WI38 (cell line): ENCODE results near the gene VGF.

Experiments used
- H3K4me3 ChIP-seq: 2 replicates; pipeline ENCODE4 v1.5.1; 2011; ENCODE audit warnings: low read depth, mild to moderate bottlenecking, control low read depth, low read length
- TF ChIP-seq, protein P1 (sequence below): IDR thresholded peaks from 2 replicates; pipeline ENCODE4 v1.5.1; 2012; ENCODE audit warnings: low read depth, mild to moderate bottlenecking, control low read depth, low read length

Gene VGF

DNA sequence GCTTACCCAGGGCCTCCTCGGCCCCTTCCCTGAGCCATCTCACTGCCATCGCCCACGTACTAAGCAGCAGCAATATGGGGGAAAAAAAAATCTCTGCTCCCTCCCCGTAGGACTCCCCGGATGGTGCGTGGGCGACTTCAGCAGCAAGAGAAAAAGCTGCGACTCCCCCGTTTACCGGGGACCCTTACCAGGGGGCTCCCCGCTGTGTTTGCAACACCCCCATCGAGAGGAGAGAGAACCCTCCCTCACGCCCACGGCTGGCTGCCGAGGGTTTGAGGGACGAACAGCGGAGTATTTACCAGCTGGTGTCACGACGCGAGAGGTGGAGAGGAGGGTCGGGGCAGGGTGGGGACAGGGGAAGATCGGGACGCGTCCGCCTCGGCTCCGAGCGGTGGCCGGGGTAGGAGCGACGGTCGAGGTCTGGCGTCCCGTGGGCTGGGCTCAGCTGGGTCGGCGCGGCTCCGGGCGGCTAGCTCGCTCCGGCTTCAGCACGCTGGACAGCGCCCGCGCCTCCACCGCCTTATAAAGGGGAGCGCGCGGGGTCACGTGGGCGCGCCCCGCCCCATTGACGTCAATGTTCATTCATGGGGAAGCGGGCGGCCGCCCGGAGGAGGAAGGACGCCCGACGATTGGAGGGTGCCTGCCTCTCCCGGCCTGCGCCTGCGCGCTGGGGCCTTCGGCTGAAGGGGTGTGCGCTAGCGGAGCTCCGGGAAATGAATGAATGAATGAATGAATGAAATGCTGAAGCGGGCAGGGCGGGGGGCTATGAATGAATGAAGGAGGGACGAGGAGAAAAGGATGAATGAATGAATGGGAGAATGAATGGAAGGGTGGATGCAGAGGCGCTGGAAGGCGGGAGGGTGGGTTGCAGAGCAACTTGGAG lies at the start of gene VGF:
TSS of gene VGF (minus strand) at position 495 of the 883 bp plus-strand sequence. CDS start 726 bp downstream, outside the sequence.
- TF ChIP-seq, protein P1, sequence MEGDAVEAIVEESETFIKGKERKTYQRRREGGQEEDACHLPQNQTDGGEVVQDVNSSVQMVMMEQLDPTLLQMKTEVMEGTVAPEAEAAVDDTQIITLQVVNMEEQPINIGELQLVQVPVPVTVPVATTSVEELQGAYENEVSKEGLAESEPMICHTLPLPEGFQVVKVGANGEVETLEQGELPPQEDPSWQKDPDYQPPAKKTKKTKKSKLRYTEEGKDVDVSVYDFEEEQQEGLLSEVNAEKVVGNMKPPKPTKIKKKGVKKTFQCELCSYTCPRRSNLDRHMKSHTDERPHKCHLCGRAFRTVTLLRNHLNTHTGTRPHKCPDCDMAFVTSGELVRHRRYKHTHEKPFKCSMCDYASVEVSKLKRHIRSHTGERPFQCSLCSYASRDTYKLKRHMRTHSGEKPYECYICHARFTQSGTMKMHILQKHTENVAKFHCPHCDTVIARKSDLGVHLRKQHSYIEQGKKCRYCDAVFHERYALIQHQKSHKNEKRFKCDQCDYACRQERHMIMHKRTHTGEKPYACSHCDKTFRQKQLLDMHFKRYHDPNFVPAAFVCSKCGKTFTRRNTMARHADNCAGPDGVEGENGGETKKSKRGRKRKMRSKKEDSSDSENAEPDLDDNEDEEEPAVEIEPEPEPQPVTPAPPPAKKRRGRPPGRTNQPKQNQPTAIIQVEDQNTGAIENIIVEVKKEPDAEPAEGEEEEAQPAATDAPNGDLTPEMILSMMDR, result no peak
- H3K4me3 ChIP-seq, result peak within 1 kb of the TSS; percentile 51

DNA sequence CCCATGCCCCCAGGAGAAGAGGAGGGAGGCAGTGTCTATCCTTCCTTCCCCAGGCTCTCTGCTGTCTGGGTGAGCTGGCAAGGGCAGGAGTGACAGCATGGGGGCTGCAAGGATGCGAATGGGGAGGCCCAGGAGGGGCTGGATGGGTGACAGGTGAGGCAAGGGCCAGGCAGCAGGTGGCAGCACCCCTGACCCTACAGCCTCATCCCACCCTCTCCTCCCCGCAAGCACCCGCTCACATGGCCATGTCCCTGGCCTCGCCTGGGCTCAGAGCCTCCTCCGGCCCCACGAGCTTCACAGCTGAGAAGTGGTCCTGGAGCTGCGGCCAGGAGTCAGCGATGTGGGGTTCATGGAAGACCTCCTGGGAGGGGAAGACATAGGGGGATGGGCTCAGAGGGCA lies 46.6 kb upstream of the VGF start:
- no peak overlapping the region for H3K4me3 ChIP-seq
- TF ChIP-seq, protein P1, result no peak

DNA sequence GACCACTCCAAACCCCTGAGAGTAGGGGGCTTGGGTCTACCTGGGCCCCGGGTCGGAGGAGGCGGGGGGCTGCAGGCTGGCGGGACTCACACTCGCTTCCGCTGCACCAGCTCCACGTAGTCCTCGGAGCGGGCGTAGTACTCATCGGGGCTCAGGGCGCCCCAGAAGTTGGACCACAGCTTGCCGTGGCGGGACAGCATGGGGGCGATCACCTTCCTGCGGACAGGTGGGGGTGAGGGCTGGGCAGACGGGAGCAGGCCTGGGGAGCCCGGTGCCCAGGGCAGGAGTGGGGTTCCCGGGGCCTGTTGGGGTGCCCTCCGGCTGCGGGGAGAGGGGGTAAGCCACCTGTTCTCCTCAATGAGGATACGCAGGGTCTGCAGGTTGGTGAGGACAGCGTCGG lies 46.1 kb upstream of the VGF start:
- no peak overlapping the region for H3K4me3 ChIP-seq
- TF ChIP-seq, protein P1, result no peak

DNA sequence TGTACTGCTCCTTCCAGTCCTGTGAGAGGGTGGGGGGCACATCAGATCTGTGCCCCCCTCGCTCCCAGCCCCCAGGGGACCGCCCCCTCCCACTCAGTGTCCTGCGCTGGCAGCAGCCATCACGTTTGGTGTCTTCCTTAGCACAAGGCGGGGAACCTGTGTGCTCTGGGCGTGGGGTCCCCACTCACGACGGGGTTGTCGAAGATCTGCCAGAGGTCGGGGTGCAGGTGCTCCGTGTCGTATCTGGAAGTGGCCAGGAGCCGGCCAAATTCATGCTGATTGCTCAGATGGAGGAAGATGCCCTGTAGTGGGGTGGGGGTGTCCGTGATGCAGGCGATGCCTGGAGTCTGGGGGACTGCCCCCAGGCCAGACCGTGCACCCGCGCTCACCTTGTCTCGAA lies 44.8 kb upstream of the VGF start:
- TF ChIP-seq, protein P1, result no peak
- no peak overlapping the region for H3K4me3 ChIP-seq

DNA sequence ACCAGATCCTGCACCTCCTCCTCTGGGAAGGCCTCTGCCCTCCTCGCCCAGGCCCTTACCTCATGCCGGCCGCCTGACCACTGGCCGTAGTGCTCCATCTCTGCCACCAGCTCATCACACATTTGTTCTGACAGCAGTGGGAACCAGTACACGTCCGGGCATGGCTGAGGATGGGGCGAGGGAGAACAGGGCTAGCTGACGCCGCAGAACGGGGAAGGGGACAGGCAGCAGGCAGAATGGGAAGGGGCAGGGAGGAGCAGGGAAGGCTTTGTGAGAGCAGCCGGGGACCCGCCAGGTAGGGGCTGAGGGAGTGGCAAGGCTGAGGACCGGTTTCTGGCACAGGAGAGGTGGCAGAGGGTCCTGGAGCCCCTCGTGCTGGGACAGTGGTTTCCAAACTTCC lies 43.4 kb upstream of the VGF start:
- no peak overlapping the region for H3K4me3 ChIP-seq
- TF ChIP-seq, protein P1, result no peak

DNA sequence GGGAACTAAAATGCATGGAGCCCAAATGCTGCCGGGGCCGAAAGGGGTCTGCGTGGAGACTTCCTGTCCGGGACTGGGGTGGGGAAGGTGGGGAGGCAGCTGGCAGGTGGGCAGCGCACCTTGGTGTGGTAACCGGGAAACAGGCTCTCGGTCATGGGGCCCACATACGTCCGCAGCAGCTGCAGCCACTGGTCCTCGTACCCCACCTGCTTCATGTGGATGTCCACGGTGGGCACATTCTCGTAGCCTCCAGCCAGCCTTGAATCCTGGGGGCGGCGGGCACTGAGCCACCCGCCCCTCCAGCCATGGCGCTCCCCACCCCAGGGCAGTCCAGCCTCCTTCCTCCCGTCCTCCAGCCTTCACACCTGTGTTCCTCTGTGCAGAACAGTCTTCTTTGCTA lies 42.1 kb upstream of the VGF start:
- TF ChIP-seq, protein P1, result no peak
- no peak overlapping the region for H3K4me3 ChIP-seq

DNA sequence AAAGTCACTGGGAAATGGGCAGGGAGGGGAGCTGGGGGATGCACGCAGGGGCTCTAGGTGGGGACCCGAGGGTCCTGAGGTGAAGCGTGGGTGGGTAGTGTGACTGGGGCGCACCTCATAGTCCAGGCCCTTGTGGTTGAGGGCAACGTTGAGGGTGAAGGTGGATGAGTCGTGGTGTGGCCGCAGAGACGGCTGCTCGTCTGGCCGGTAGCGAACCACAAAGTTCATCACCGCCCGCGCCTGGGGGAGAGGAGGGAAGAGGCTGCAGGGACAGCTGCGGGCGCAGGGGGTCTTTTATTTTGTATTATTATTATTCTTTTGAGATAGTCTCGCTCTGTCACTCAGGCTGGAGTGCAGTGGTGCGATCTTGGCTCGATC lies 41.3 kb upstream of the VGF start:
- TF ChIP-seq, protein P1, result no peak
- H3K4me3 ChIP-seq, result no peak overlapping the region
